SU-DHL-6 (cell line): Measurements from ENCODE around the gene LHX4.

Experiments
- H2AFZ ChIP-seq: fragments of 200-600 bp; sonication (generic); 2 replicates; pipeline ENCODE4 v1.6.1; 2014; ENCODE audit warnings: low read depth, mild to moderate bottlenecking, moderate library complexity, mixed read lengths, antibody characterized with exemption, low read length; ENCODE audit not compliant: severe bottlenecking
- H3F3A ChIP-seq: fragments of 200-600 bp; shearing (Covaris generic); 2 replicates; pipeline ENCODE4 v1.6.0; 2016; ENCODE audit warnings: antibody characterized with exemption, mild to moderate bottlenecking; ENCODE audit not compliant: insufficient read depth
- H3K27ac ChIP-seq: fragments of 200-600 bp; sonication (generic); 2 replicates; pipeline ENCODE4 v1.5.1; 2016; ENCODE audit warnings: low read depth, mild to moderate bottlenecking, low read length, moderate library complexity, mixed read lengths
- H3K27me3 ChIP-seq: fragments of 200-600 bp; sonication (generic), shearing (Covaris generic); 2 replicates; pipeline ENCODE4 v1.6.0; 2014; ENCODE audit warnings: mild to moderate bottlenecking, low read length
- H3K36me3 ChIP-seq: fragments of 200-600 bp; sonication (generic); 2 replicates; pipeline ENCODE4 v1.6.1; 2014; ENCODE audit warnings: mild to moderate bottlenecking, low read length, mixed read lengths
- H3K4me2 ChIP-seq: fragments of 300-600, 200-600 bp; shearing (Covaris generic), sonication (generic); 2 replicates; pipeline ENCODE4 v1.6.0; 2014; ENCODE audit warnings: low read length, low read depth, mild to moderate bottlenecking; ENCODE audit not compliant: poor library complexity, severe bottlenecking
- H3K4me3 ChIP-seq: fragments of 200-600 bp; sonication (generic); 2 replicates; pipeline ENCODE4 v1.5.1; 2014; ENCODE audit warnings: antibody characterized with exemption, low read length, mild to moderate bottlenecking, mixed read lengths; ENCODE audit not compliant: insufficient read depth, poor library complexity, severe bottlenecking
- H3K79me2 ChIP-seq: fragments of 200-600 bp; sonication (generic); 2 replicates; pipeline ENCODE4 v1.6.1; 2014; ENCODE audit warnings: mild to moderate bottlenecking, low read length, moderate library complexity; ENCODE audit not compliant: insufficient read depth
- H3K9ac ChIP-seq: fragments of 200-600 bp; sonication (generic); 2 replicates; pipeline ENCODE4 v1.7.0; 2014; ENCODE audit warnings: mild to moderate bottlenecking, low read length
- H3K9me2 ChIP-seq: fragments of 200-600 bp; sonication (generic); replicated peaks from 2 replicates; pipeline ENCODE4 v1.6.1; 2014; ENCODE audit warnings: low read length; ENCODE audit not compliant: insufficient read depth
- H3K9me3 ChIP-seq: fragments of 200-600 bp; sonication (generic); 2 replicates; pipeline ENCODE4 v1.6.1; 2014; ENCODE audit warnings: low read length, mixed read lengths; ENCODE audit not compliant: insufficient read depth
- H4K20me1 ChIP-seq: fragments of 200-600 bp; sonication (generic); 2 replicates; pipeline ENCODE4 v1.6.1; 2014; ENCODE audit warnings: low read depth, mild to moderate bottlenecking, antibody characterized with exemption, low read length, moderate library complexity, mixed read lengths
- EZH2phosphoT487 ChIP-seq: fragments of 200-600 bp; sonication (generic), shearing (Covaris generic); conservative IDR thresholded peaks from 2 replicates; pipeline ENCODE4 v1.6.1; 2018; ENCODE audit warnings: mild to moderate bottlenecking, antibody characterized with exemption, low read length, moderate library complexity, mixed read lengths
- TF ChIP-seq, protein P1 (sequence below): fragments of 200-600 bp; sonication (generic); IDR thresholded peaks from one replicate; pipeline ENCODE4 v1.5.1; 2017; ENCODE audit warnings: antibody characterized with exemption, mild to moderate bottlenecking, low read length, moderate library complexity; ENCODE audit not compliant: insufficient read depth, poor library complexity, severe bottlenecking

Gene LHX4

DNA sequence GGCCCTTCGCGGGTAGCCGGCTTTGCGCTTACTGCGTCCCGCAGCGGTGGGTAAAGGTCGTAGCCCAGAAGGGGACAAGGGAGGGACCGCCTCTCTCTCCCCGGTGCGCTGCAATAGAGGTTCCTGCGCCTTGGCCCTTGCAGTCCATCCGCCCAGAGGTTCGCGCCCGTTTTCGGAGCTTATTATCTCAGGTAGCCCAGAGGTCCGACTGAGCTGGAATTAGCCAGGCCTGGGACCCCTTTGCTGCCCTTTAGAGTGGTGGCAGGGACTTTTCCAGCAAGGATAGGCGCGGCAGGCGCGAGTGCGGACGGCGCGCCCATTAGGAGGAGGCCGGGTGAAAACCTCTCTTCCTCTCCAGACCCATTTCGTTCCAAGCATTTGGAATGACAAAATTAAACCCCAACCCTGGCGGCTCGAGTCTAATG lies 5.0 kb downstream of the LHX4 start:
- peaks cover 9% of the 10 kb centered on the region; the same call in 1 of the 2 replicates for H3F3A ChIP-seq
- no peaks in the 10 kb centered on the region for H3K9me3 ChIP-seq
- no peak overlapping the region for H3K4me3 ChIP-seq
- H3K9ac ChIP-seq, result no peak overlapping the region
- H3K27ac ChIP-seq, result no peak overlapping the region
- H3K27me3 ChIP-seq, result no peaks in the 10 kb centered on the region
- no peak overlapping the region for H3K4me2 ChIP-seq
- no peaks in the 10 kb centered on the region for H3K9me2 ChIP-seq
- TF ChIP-seq EZH2phosphoT487, result no peak
- TF ChIP-seq, protein P1, sequence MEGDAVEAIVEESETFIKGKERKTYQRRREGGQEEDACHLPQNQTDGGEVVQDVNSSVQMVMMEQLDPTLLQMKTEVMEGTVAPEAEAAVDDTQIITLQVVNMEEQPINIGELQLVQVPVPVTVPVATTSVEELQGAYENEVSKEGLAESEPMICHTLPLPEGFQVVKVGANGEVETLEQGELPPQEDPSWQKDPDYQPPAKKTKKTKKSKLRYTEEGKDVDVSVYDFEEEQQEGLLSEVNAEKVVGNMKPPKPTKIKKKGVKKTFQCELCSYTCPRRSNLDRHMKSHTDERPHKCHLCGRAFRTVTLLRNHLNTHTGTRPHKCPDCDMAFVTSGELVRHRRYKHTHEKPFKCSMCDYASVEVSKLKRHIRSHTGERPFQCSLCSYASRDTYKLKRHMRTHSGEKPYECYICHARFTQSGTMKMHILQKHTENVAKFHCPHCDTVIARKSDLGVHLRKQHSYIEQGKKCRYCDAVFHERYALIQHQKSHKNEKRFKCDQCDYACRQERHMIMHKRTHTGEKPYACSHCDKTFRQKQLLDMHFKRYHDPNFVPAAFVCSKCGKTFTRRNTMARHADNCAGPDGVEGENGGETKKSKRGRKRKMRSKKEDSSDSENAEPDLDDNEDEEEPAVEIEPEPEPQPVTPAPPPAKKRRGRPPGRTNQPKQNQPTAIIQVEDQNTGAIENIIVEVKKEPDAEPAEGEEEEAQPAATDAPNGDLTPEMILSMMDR, result no peak
- H2AFZ ChIP-seq, result no peak overlapping the region
- no peaks in the 10 kb centered on the region for H3K79me2 ChIP-seq
- no peaks in the 10 kb centered on the region for H3K36me3 ChIP-seq
- H4K20me1 ChIP-seq, result no peaks in the 10 kb centered on the region

GRCh38 chr1:180235502-180236239 lies 5.6 kb downstream of the LHX4 start:
- TF ChIP-seq EZH2phosphoT487, result no peak
- TF ChIP-seq, protein P1, result no peak
- Histone ChIP-seq H3K9me3 (no peaks in the 10 kb centered on the region), H3K36me3 (no peaks in the 10 kb centered on the region), H4K20me1 (no peaks in the 10 kb centered on the region), H2AFZ (no peak overlapping the region), H3K4me3 (no peak overlapping the region), H3K9me2 (no peaks in the 10 kb centered on the region), H3K27me3 (no peaks in the 10 kb centered on the region), H3K9ac (no peak overlapping the region), H3K27ac (no peak overlapping the region), H3F3A (peaks cover 5% of the 10 kb centered on the region; the same call in 1 of the 2 replicates), H3K4me2 (no peak overlapping the region), H3K79me2 (no peaks in the 10 kb centered on the region)

GRCh38 chr1:180236698-180237509 lies 6.8 kb downstream of the LHX4 start:
- no peaks in the 10 kb centered on the region for H3K36me3 ChIP-seq
- H3K9me2 ChIP-seq, result no peaks in the 10 kb centered on the region
- H3K27ac ChIP-seq, result no peak overlapping the region
- no peak overlapping the region for H3K9ac ChIP-seq
- no peaks in the 10 kb centered on the region for H3K9me3 ChIP-seq
- H2AFZ ChIP-seq, result no peak overlapping the region
- no peak overlapping the region for H3K4me3 ChIP-seq
- no peak for TF ChIP-seq EZH2phosphoT487
- H4K20me1 ChIP-seq, result no peaks in the 10 kb centered on the region
- no peak overlapping the region for H3K4me2 ChIP-seq
- H3K27me3 ChIP-seq, result no peaks in the 10 kb centered on the region
- H3K79me2 ChIP-seq, result no peaks in the 10 kb centered on the region
- H3F3A ChIP-seq, result peaks cover 1% of the 10 kb centered on the region; the same call in 1 of the 2 replicates
